SK-N-SH (cell line): Measurements from ENCODE around the gene B2M. TPM values are rescaled to one million over a fixed set of nuclear protein-coding genes. Genes with fewer than 3 reads are reported as not detected.
"Not testable (repeated sequence)": the region's sequence is repeated elsewhere in the genome, so short reads cannot be mapped to it uniquely, and the experiment has no call there.

Source experiments
- CTCF ChIA-PET: fragments of 300-600, 350-600 bp; formaldehyde crosslinking; extraction: SDS; loops from one replicate; lab custom pipeline; 2021; lab: Yijun Ruan, JAX
- POLR2A ChIA-PET: fragments of 350-600 bp; sonication (Branson Sonifier 250); formaldehyde crosslinking; extraction: SDS; loops from one replicate; lab custom pipeline; 2020; ENCODE audit warnings: antibody characterized with exemption, inconsistent platforms; lab: Yijun Ruan, JAX
- DNase-seq: peaks from one replicate; pipeline ENCODE4 v3.0.0; 2012
- H2AFZ ChIP-seq: fragments of 200-600 bp; sonication (generic); 2 replicates; pipeline ENCODE4 v1.8.1; 2016; ENCODE audit warnings: antibody characterized with exemption, mild to moderate bottlenecking, low read depth
- H3F3A ChIP-seq: fragments of 200-600 bp; sonication (generic); replicated peaks from 2 replicates; pipeline ENCODE3; 2016; ENCODE audit warnings: antibody characterized with exemption, mild to moderate bottlenecking; ENCODE audit not compliant: insufficient read depth
- H3K27ac ChIP-seq, 2 experiments: fragments of 200-500 bp in 1 of 2; fragments of 200-600 bp in 1 of 2; sonication (Bioruptor generic) in 1 of 2; sonication (generic), shearing (Covaris generic) in 1 of 2; 2 replicates each; pipeline versions ENCODE4 v1.5.1 to v1.6.1; 2014 to 2016; ENCODE audit warnings: low read depth in 2 of 2, inconsistent platforms in 1 of 2, low read length in 1 of 2, mild to moderate bottlenecking in 1 of 2, mixed read lengths in 1 of 2
- H3K27me3 ChIP-seq: fragments of 200-600 bp; sonication (generic), shearing (Covaris generic); 2 replicates; pipeline ENCODE4 v1.6.1; 2016; ENCODE audit warnings: mixed run types; ENCODE audit not compliant: insufficient read depth
- H3K36me3 ChIP-seq, 2 experiments: fragments of 200-500 bp in 1 of 2; fragments of 200-600 bp in 1 of 2; sonication (Bioruptor generic) in 1 of 2; sonication (generic) in 1 of 2; replicated peaks in 1 of 2; 2 replicates each; pipeline versions ENCODE3 to v1.5.1; 2014 to 2016; ENCODE audit warnings: low read length in 1 of 2, mild to moderate bottlenecking in 1 of 2; ENCODE audit not compliant: insufficient read depth in 2 of 2, control insufficient read depth in 1 of 2
- H3K4me1 ChIP-seq, 2 experiments: fragments of 200-500 bp in 1 of 2; fragments of 200-600 bp in 1 of 2; sonication (Bioruptor generic) in 1 of 2; sonication (generic), shearing (Covaris generic) in 1 of 2; 2 replicates each; pipeline versions ENCODE4 v1.5.1 to v1.6.1; 2014 to 2016; ENCODE audit warnings: low read depth in 1 of 2, low read length in 1 of 2, mixed run types in 1 of 2; ENCODE audit not compliant: insufficient read depth in 2 of 2, control insufficient read depth in 1 of 2
- H3K4me2 ChIP-seq: fragments of 200-600 bp; sonication (generic), shearing (Covaris generic); 2 replicates; pipeline ENCODE4 v1.6.1; 2017; ENCODE audit warnings: mixed run types
- H3K4me3 ChIP-seq, 2 experiments: fragments of 200-500 bp in 1 of 2; fragments of 200-600 bp in 1 of 2; sonication (Bioruptor generic) in 1 of 2; sonication (generic), shearing (Covaris generic) in 1 of 2; 2 replicates each; pipeline versions ENCODE4 v1.5.1 to v1.8.1; 2014 to 2016; ENCODE audit warnings: low read depth in 2 of 2, inconsistent platforms in 1 of 2, low read length in 1 of 2, mild to moderate bottlenecking in 1 of 2, mixed read lengths in 1 of 2, moderate library complexity in 1 of 2
- H3K79me2 ChIP-seq: fragments of 200-600 bp; sonication (generic); 2 replicates; pipeline ENCODE4 v1.8.1; 2017; ENCODE audit warnings: mild to moderate bottlenecking; ENCODE audit not compliant: insufficient read depth
- H3K9ac ChIP-seq: fragments of 200-600 bp; sonication (generic); 2 replicates; pipeline ENCODE4 v1.6.1; 2017; ENCODE audit warnings: mixed run types
- H3K9me2 ChIP-seq: fragments of 200-600 bp; sonication (generic); 2 replicates; pipeline ENCODE4 v1.6.1; 2017; ENCODE audit warnings: mixed run types
- H3K9me3 ChIP-seq: fragments of 200-600 bp; sonication (generic); 2 replicates; pipeline ENCODE4 v1.6.1; 2017; ENCODE audit warnings: mixed run types, mild to moderate bottlenecking, moderate library complexity
- H4K20me1 ChIP-seq: fragments of 200-600 bp; sonication (generic); 2 replicates; pipeline ENCODE4 v1.6.1; 2017; ENCODE audit warnings: mild to moderate bottlenecking, mixed run types; ENCODE audit not compliant: insufficient read depth
- FOSL2 ChIP-seq: IDR thresholded peaks from 2 replicates; pipeline ENCODE4 v1.4.0; 2012; ENCODE audit warnings: low read depth, mild to moderate bottlenecking, moderate library complexity, borderline replicate concordance
- GABPA ChIP-seq: IDR thresholded peaks from 2 replicates; pipeline ENCODE4 v1.4.0; 2012; ENCODE audit warnings: low read depth, mild to moderate bottlenecking
- TAF1 ChIP-seq: IDR thresholded peaks from 2 replicates; pipeline ENCODE4 v1.6.1; 2012; ENCODE audit warnings: low read depth, mild to moderate bottlenecking, low read length, moderate library complexity, borderline replicate concordance
- WGBS: methylation state at CpG from one replicate; pipeline ENCODE4 v1.1.6; 2017; ENCODE audit warnings: low lambda C conversion rate; 5-methylcytosine and 5-hydroxymethylcytosine counted together
- polyA plus RNA-seq, 3 experiments: library from polyadenylated mRNA; depleted of rRNA; stranded (reverse); fragments of >200 nt; gene quantifications; 2 replicates each; pipeline ENCODE4 v1.2.3, GENCODE V29; 2012
- TF ChIP-seq, protein P1 (sequence below): fragments of 150-350 bp; IDR thresholded peaks from 2 replicates; pipeline ENCODE4 v1.6.1; 2017; ENCODE audit warnings: antibody characterized with exemption, low read length, low read depth, borderline replicate concordance

The B2M gene
- polyA plus RNA-seq, 1 of the 3 experiments (the other 2 are of a cell fraction), result 1,193 TPM

DNA sequence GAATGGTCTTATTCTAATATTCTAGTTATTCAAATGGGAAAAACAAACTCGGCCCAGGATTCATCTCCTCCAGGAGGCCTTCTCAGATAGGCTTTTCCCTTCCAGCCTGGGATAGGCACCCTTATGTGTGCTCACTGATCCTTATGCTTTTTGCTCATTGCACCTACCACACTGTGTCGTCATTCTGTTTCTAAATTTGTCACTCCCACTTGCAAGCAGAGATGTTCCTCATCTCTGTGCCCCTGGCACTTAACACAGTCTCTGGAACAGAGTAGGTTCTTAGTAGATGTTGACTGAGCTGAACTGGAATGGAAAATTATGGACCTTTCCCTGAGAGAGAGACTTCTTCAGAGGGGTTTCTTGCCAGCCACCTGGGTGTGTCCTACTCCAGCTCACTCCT is 29.1 kb upstream of the B2M start (continued):
- TF ChIP-seq, protein P1, sequence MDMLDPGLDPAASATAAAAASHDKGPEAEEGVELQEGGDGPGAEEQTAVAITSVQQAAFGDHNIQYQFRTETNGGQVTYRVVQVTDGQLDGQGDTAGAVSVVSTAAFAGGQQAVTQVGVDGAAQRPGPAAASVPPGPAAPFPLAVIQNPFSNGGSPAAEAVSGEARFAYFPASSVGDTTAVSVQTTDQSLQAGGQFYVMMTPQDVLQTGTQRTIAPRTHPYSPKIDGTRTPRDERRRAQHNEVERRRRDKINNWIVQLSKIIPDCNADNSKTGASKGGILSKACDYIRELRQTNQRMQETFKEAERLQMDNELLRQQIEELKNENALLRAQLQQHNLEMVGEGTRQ, result no peak
- TF ChIP-seq TAF1 (no peak), FOSL2 (no peak), GABPA (no peak)

DNA sequence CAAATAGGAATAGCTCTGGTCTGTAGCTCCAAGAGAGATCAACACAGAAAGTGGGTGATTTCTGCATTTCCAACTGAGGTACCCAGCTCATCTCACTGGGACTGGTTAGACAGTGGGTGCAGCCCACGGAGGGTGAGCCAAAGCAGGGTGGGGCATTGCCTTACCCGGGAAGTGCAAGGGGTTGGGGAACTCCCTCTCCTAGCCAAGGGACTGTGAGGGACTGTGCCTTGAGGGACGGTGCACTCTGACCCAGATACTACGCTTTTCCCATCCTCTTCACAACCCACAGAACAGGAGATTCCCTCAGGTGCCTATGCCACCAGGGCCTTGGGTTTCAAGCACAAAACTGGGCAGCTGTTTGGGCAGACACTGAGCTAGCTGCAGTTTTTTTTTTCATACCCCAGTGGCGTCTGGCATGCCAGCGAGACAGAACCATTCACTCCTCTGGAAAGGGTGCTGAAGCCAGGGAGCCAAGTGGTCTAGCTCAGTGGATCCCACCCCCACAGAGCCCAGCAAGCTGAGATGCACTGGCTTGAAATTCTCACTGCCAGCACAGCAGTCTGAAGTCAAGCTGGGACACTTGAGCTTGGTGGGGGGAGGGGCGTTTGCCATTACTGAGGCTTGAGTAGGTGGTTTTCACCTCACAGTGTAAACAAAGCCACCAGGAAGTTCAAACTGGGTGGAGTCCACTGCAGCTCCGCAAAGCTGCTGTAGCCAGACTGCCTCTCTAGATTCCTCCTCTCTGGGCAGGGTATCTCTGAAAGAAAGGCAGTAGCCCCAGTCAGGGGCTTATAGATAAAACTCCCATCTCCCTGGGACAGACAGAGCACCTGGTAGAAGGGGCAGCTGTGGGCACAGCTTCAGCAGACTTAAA is 28.3 kb upstream of the B2M start:
- H3K9ac ChIP-seq, H3K4me2 ChIP-seq, H3K4me1 ChIP-seq, H3K4me3 ChIP-seq, H3K36me3 ChIP-seq, H3K27me3 ChIP-seq, H2AFZ ChIP-seq, H3F3A ChIP-seq, H3K27ac ChIP-seq, H3K9me2 ChIP-seq, DNase-seq, H3K9me3 ChIP-seq, H3K79me2 ChIP-seq, POLR2A ChIA-PET, H4K20me1 ChIP-seq: not testable (repeated sequence)
- 43% methylated on average over 8 of the region's 8 CpGs for WGBS
- CTCF ChIA-PET, result interaction anchor here (1.5 to 2.3 kb wide), 3 partner anchors 13 to 28 kb away, joined by 3 to 10 read pairs (median 3); partner anchors contain the start of genes B2M, PATL2 and SPG11

DNA sequence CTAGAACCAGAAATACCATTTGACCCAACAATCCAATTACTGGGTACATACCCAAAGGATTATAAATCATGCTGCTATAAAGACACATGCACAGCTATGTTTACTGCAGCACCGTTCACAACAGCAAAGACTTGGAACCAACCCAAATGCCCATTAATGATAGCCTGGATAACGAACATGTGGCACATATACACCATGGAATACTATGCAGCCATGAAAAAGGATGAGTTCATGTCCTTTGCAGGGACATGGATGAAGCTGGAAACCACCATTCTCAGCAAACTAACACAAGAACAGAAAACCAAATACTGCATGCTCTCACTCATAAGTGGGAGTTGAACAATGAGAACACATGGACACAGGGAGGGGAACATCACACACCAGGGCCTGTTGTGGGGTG is 22.0 kb upstream of the B2M start:
- H3K4me2 ChIP-seq, H3K9ac ChIP-seq, H3K79me2 ChIP-seq, DNase-seq, H3K4me3 ChIP-seq, H2AFZ ChIP-seq, POLR2A ChIA-PET, H3K4me1 ChIP-seq, H3K27ac ChIP-seq, H3F3A ChIP-seq, H3K36me3 ChIP-seq, H3K9me2 ChIP-seq, H4K20me1 ChIP-seq, H3K9me3 ChIP-seq, H3K27me3 ChIP-seq: not testable (repeated sequence)
- CTCF ChIA-PET, result interaction anchor here (0.6 kb wide), 1 partner anchor 12 kb away, joined by 3 read pairs; no protein-coding TSS in a partner anchor
- WGBS, result 0% methylated on average over 2 of the region's 2 CpGs

DNA sequence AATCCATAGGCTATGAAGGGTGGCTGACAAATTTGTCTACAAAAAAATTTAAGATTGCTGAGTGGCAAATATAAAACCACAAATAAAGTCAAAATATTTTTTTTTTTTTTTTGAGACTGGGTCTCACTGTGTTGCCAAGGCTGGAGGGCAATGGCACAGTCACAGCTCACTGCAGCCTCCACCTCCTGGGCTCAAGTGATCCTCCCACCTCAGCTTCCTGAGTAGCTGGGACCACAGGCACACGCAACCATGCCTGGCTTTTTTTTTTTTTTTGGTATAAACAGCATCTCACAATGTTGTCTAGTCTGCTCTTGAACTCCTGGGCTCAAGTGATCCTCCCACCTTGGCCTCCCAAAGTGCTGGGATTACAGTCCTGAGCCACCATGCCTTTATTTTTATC is 21.1 kb upstream of the B2M start:
- POLR2A ChIA-PET, DNase-seq, H3K36me3 ChIP-seq, H3K27ac ChIP-seq, H3K4me3 ChIP-seq, H2AFZ ChIP-seq, H3F3A ChIP-seq, H3K79me2 ChIP-seq, H3K4me2 ChIP-seq, H3K4me1 ChIP-seq, H3K9me3 ChIP-seq, H3K27me3 ChIP-seq, H3K9ac ChIP-seq, H4K20me1 ChIP-seq, H3K9me2 ChIP-seq: not testable (repeated sequence)
- WGBS, result 57% methylated on average over 1 of the region's 1 CpG
- CTCF ChIA-PET, result interaction anchor here (1.0 to 1.3 kb wide), 2 partner anchors 21 to 26 kb away, joined by 3 to 7 read pairs; partner anchors contain the start of genes B2M and PATL2
